HL-60 (cell line): Measurements from ENCODE around the gene CFAP73.

Source experiments
- POLR2AphosphoS5 ChIP-seq: IDR thresholded peaks from 2 replicates; pipeline ENCODE4 v1.6.1; 2012; ENCODE audit warnings: low read depth
- SPI1 ChIP-seq: IDR thresholded peaks from 2 replicates; pipeline ENCODE4 v1.6.1; 2012; ENCODE audit warnings: low read depth, mild to moderate bottlenecking, borderline replicate concordance
- TF ChIP-seq, protein P1 (sequence below): IDR thresholded peaks from one replicate; pipeline ENCODE4 v1.5.1; 2011; ENCODE audit warnings: low read length, control low read depth, inconsistent platforms; ENCODE audit not compliant: insufficient read depth

DNA sequence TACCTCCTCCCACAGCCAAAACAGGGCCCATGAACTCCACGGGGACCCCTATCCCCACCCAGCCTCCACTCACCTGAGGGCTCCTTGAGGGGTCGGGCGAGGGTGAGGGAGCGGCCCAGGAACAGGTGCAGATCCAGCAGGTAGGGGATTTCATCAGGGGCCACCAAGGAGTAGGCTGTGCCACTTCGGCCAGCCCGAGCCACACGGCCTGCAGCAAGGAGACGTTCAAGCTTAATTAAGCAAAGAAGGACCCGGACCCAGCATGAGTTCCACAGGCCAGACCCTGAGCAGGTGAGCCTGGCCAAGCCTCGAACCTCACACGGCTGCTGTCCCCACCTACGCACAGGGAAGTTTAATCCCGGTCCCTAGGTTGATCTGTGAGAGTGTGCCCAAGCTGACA lies 20.2 kb downstream of the CFAP73 start:
- TF ChIP-seq, protein P1, sequence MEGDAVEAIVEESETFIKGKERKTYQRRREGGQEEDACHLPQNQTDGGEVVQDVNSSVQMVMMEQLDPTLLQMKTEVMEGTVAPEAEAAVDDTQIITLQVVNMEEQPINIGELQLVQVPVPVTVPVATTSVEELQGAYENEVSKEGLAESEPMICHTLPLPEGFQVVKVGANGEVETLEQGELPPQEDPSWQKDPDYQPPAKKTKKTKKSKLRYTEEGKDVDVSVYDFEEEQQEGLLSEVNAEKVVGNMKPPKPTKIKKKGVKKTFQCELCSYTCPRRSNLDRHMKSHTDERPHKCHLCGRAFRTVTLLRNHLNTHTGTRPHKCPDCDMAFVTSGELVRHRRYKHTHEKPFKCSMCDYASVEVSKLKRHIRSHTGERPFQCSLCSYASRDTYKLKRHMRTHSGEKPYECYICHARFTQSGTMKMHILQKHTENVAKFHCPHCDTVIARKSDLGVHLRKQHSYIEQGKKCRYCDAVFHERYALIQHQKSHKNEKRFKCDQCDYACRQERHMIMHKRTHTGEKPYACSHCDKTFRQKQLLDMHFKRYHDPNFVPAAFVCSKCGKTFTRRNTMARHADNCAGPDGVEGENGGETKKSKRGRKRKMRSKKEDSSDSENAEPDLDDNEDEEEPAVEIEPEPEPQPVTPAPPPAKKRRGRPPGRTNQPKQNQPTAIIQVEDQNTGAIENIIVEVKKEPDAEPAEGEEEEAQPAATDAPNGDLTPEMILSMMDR, result no peak
- TF ChIP-seq POLR2AphosphoS5 (no peak), SPI1 (no peak)
